Activated CD4-positive, alpha-beta T cell treated with anti-CD3 and anti-CD28 coated beads for 36 hours (primary cell): ENCODE data around the gene CRAMP1. TPM values are rescaled to one million over a fixed set of nuclear protein-coding genes. Genes with fewer than 3 reads are reported as not detected.

Experiments used
- ATAC-seq: fragments of 200-7000 bp; cut with Tn5 transposase; one replicate; pipeline ENCODE4 v1.10.0; 2021; ENCODE audit warnings: mild to moderate bottlenecking, moderate library complexity
- CTCF ChIA-PET: fragments of 350-600 bp; sonication (Branson Sonifier 250); formaldehyde crosslinking; loops from one replicate; lab custom pipeline; 2021; ENCODE audit warnings: antibody characterized with exemption; lab: Charles Lee
- POLR2A ChIA-PET: fragments of 350-600 bp; sonication (Branson Sonifier 250); formaldehyde crosslinking; loops from one replicate; lab custom pipeline; 2021; ENCODE audit warnings: antibody characterized with exemption, inconsistent platforms; lab: Charles Lee
- DNase-seq: peaks from one replicate; pipeline ENCODE4 v3.0.0-alpha.2; 2020
- H3K27ac Mint-ChIP-seq: one replicate; pipeline ENCODE4 v1.8.0; 2021; ENCODE audit warnings: mixed read lengths
- H3K27me3 Mint-ChIP-seq: one replicate; pipeline ENCODE4 v1.8.0; 2021; ENCODE audit warnings: mixed read lengths
- H3K36me3 Mint-ChIP-seq: one replicate; pipeline ENCODE4 v1.8.0; 2021; ENCODE audit warnings: low read depth, mixed read lengths
- H3K4me1 Mint-ChIP-seq: one replicate; pipeline ENCODE4 v1.8.0; 2021; ENCODE audit warnings: mixed read lengths
- H3K4me3 Mint-ChIP-seq: one replicate; pipeline ENCODE4 v1.8.0; 2021; ENCODE audit warnings: mild to moderate bottlenecking, moderate library complexity, mixed read lengths
- H3K9me3 Mint-ChIP-seq: one replicate; pipeline ENCODE4 v1.8.0; 2021; ENCODE audit warnings: low read depth, mixed read lengths
- intact Hi-C, 2 experiments: fragments of 100-400 bp; cut with DNase I in 1 of 2; cut with micrococcal nuclease in 1 of 2; formaldehyde crosslinking; loops; one replicate each; pipeline versions ENCODE4 v1.14.2 to v1.15.1; 2022 to 2024; cut with DNase I, micrococcal nuclease
- total RNA-seq, 2 experiments: library from RNA; stranded (reverse); gene quantifications; one replicate each; pipeline ENCODE4 v1.2.3, GENCODE V29; 2021

The CRAMP1 gene
- total RNA-seq, 2 experiments from 2014 or later, result 14.1 to 15.0 TPM

- Mint-ChIP-seq H3K9me3 (no peaks in the 10 kb centered on the region), H3K4me3 (no peak overlapping the region), H3K27ac (no peak overlapping the region), H3K27me3 (no peaks in the 10 kb centered on the region), H3K4me1 (peaks cover 14% of the 10 kb centered on the region), H3K36me3 (peaks cover 35% of the 10 kb centered on the region)
- DNase-seq (no peak), ATAC-seq (no peak)
- ChIA-PET POLR2A (interaction anchor here (0.6 kb wide), 1 partner anchor 366 kb away, joined by 4 read pairs; no protein-coding TSS in a partner anchor), CTCF (no interaction called here)
- intact Hi-C loops, result loop anchor here in 1 of 2 experiments (5.0 kb wide), 1 partner anchor 42 kb away; no protein-coding TSS in a partner anchor
These were observed 62.8 kb downstream of the CRAMP1 start for GRCh38 chr16:1674751-1675664.

GRCh38 chr16:1676661-1677060, 64.5 kb downstream of the CRAMP1 start:
- Mint-ChIP-seq H3K4me3 (no peak overlapping the region), H3K4me1 (peaks cover 26% of the 10 kb centered on the region), H3K9me3 (no peaks in the 10 kb centered on the region), H3K27me3 (no peaks in the 10 kb centered on the region), H3K27ac (no peak overlapping the region), H3K36me3 (peaks cover 34% of the 10 kb centered on the region)
- no peak for DNase-seq
- CTCF ChIA-PET, result interaction anchor here (0.7 kb wide), 1 partner anchor 9 kb away, joined by 3 read pairs; no protein-coding TSS in a partner anchor
- POLR2A ChIA-PET, result no interaction called here
- intact Hi-C loops, result loop anchor here in 1 of 2 experiments (5.0 kb wide), 1 partner anchor 41 kb away; no protein-coding TSS in a partner anchor
- no peak for ATAC-seq

- no peak overlapping the region for H3K27ac Mint-ChIP-seq
- ChIA-PET POLR2A (interaction anchor here (0.6 to 1.5 kb wide), 6 partner anchors 20 to 478 kb away, joined by 3 to 5 read pairs (median 4); partner anchors contain the start of genes MAPK8IP3, RPS2 and TRAF7), CTCF (interaction anchor here (0.7 to 2.7 kb wide), 7 partner anchors 8 to 256 kb away, joined by 3 to 14 read pairs (median 4); partner anchors contain the start of gene MAPK8IP3)
- intact Hi-C loops, result loop anchor here in 1 of 2 experiments (5.0 kb wide), 1 partner anchor 40 kb away; no protein-coding TSS in a partner anchor
- ATAC-seq, result no peak
- H3K9me3 Mint-ChIP-seq, result no peaks in the 10 kb centered on the region
- DNase-seq, result no peak
- H3K36me3 Mint-ChIP-seq, result peaks cover 28% of the 10 kb centered on the region
- peak overlapping the region; percentile 49 for H3K4me3 Mint-ChIP-seq
- H3K27me3 Mint-ChIP-seq, result no peaks in the 10 kb centered on the region
- peaks cover 26% of the 10 kb centered on the region for H3K4me1 Mint-ChIP-seq
These were observed 65.2 kb downstream of the CRAMP1 start for GRCh38 chr16:1677339-1677738.

- Mint-ChIP-seq H3K9me3 (no peaks in the 10 kb centered on the region), H3K36me3 (peaks cover 24% of the 10 kb centered on the region), H3K27ac (peak within 1 kb of the TSS; percentile 89), H3K27me3 (no peaks in the 10 kb centered on the region), H3K4me3 (peak within 1 kb of the TSS; percentile 94), H3K4me1 (peaks cover 26% of the 10 kb centered on the region)
- ATAC-seq (peak; percentile 99), DNase-seq (peak; percentile 98)
- POLR2A ChIA-PET, result interaction anchor here (0.6 to 1.5 kb wide), 7 partner anchors 20 to 765 kb away, joined by 3 to 5 read pairs (median 4); partner anchors contain the start of genes MAPK8IP3, RPS2 and TRAF7
- CTCF ChIA-PET, result interaction anchor here (0.6 to 2.7 kb wide), 9 partner anchors 10 to 256 kb away, joined by 3 to 14 read pairs (median 4); partner anchors contain the start of gene MAPK8IP3
- intact Hi-C loops, result loop anchor here (1.0 to 5.0 kb wide), 18 partner anchors 27 to 662 kb away; partner anchors contain the start of genes CRAMP1 (in 2 of the 2), IFT140 (in 2 of the 2), ABCA3 (in 1 of the 2) and HAGH (in 1 of the 2)
These were observed 65.9 kb downstream of the CRAMP1 start, which contains the start of gene JPT2 for GRCh38 chr16:1677942-1678499. Gene JPT2 (plus strand): TSS chr16:1678279. CDS start chr16:1678313, 34 bp downstream.

GRCh38 chr16:1678500-1679098, 66.4 kb downstream of the CRAMP1 start:
- H3K36me3 Mint-ChIP-seq, result peaks cover 22% of the 10 kb centered on the region
- CTCF ChIA-PET, result interaction anchor here (0.6 to 2.7 kb wide), 9 partner anchors 11 to 257 kb away, joined by 3 to 14 read pairs (median 4); partner anchors contain the start of gene MAPK8IP3
- peak overlapping the region; percentile 94 for H3K4me3 Mint-ChIP-seq
- DNase-seq, result peak; percentile 60
- no peak for ATAC-seq
- H3K27ac Mint-ChIP-seq, result peak overlapping the region; percentile 89
- H3K27me3 Mint-ChIP-seq, result no peaks in the 10 kb centered on the region
- intact Hi-C loops, result loop anchor here (1.0 to 5.0 kb wide), 18 partner anchors 27 to 662 kb away; partner anchors contain the start of genes CRAMP1 (in 2 of the 2), IFT140 (in 2 of the 2), ABCA3 (in 1 of the 2) and HAGH (in 1 of the 2)
- peaks cover 26% of the 10 kb centered on the region for H3K4me1 Mint-ChIP-seq
- POLR2A ChIA-PET, result interaction anchor here (1.2 to 1.5 kb wide), 2 partner anchors 27 to 68 kb away, joined by 4 to 5 read pairs; partner anchors contain the start of gene MAPK8IP3
- H3K9me3 Mint-ChIP-seq, result no peaks in the 10 kb centered on the region

GRCh38 chr16:1680361-1680760, 68.2 kb downstream of the CRAMP1 start:
- H3K4me3 Mint-ChIP-seq, result peak overlapping the region; percentile 6
- ChIA-PET CTCF (interaction anchor here (1.1 kb wide), 1 partner anchor 25 kb away, joined by 4 read pairs; the partner anchor contains the start of gene MAPK8IP3), POLR2A (no interaction called here)
- no peak for ATAC-seq
- H3K27ac Mint-ChIP-seq, result no peak overlapping the region
- H3K36me3 Mint-ChIP-seq, result peaks cover 21% of the 10 kb centered on the region
- intact Hi-C loops, result no loop called here
- H3K4me1 Mint-ChIP-seq, result peaks cover 26% of the 10 kb centered on the region
- no peaks in the 10 kb centered on the region for H3K9me3 Mint-ChIP-seq
- H3K27me3 Mint-ChIP-seq, result no peaks in the 10 kb centered on the region
- no peak for DNase-seq

GRCh38 chr16:1681032-1681431, 68.9 kb downstream of the CRAMP1 start:
- DNase-seq (no peak), ATAC-seq (no peak)
- H3K27ac Mint-ChIP-seq, result no peak overlapping the region
- intact Hi-C loops, result no loop called here
- CTCF ChIA-PET, result interaction anchor here (1.1 kb wide), 1 partner anchor 25 kb away, joined by 4 read pairs; the partner anchor contains the start of gene MAPK8IP3
- H3K4me3 Mint-ChIP-seq, result no peak overlapping the region
- H3K4me1 Mint-ChIP-seq, result peaks cover 26% of the 10 kb centered on the region
- H3K36me3 Mint-ChIP-seq, result peaks cover 26% of the 10 kb centered on the region
- no peaks in the 10 kb centered on the region for H3K9me3 Mint-ChIP-seq
- no peaks in the 10 kb centered on the region for H3K27me3 Mint-ChIP-seq
- POLR2A ChIA-PET, result no interaction called here

- no peaks in the 10 kb centered on the region for H3K9me3 Mint-ChIP-seq
- CTCF ChIA-PET, result interaction anchor here (0.7 kb wide), 1 partner anchor 19 kb away, joined by 4 read pairs; the partner anchor contains the start of gene MAPK8IP3
- peaks cover 47% of the 10 kb centered on the region for H3K36me3 Mint-ChIP-seq
- POLR2A ChIA-PET, result interaction anchor here (0.7 kb wide), 1 partner anchor 58 kb away, joined by 3 read pairs; no protein-coding TSS in a partner anchor
- no peak overlapping the region for H3K4me3 Mint-ChIP-seq
- intact Hi-C loops, result no loop called here
- DNase-seq (no peak), ATAC-seq (no peak)
- peaks cover 10% of the 10 kb centered on the region for H3K4me1 Mint-ChIP-seq
- no peaks in the 10 kb centered on the region for H3K27me3 Mint-ChIP-seq
- H3K27ac Mint-ChIP-seq, result no peak overlapping the region
These were observed 75.5 kb downstream of the CRAMP1 start for GRCh38 chr16:1687427-1688316.

- H3K9me3 Mint-ChIP-seq, result no peaks in the 10 kb centered on the region
- intact Hi-C loops, result no loop called here
- H3K4me1 Mint-ChIP-seq, result peaks cover 10% of the 10 kb centered on the region
- CTCF ChIA-PET, result no interaction called here
- DNase-seq (no peak), ATAC-seq (no peak)
- POLR2A ChIA-PET, result no interaction called here
- H3K27ac Mint-ChIP-seq, result no peak overlapping the region
- peaks cover 53% of the 10 kb centered on the region for H3K36me3 Mint-ChIP-seq
- H3K4me3 Mint-ChIP-seq, result no peak overlapping the region
- no peaks in the 10 kb centered on the region for H3K27me3 Mint-ChIP-seq
These were observed 76.8 kb downstream of the CRAMP1 start for GRCh38 chr16:1688807-1689560.
